T-helper 1 cell treated with Interleukin-12 subunit alpha and Interleukin-12 subunit beta and Interleukin-4 antibody, amounts not matched to agents 30 μg/mL and 1 μg/mL, for 36 hours (primary cell): ENCODE data around the gene STRN4.
"Not testable (repeated sequence)": the region's sequence is repeated elsewhere in the genome, so short reads cannot be mapped to it uniquely, and the experiment has no call there.

ENCODE experiments used
- H3K27ac Mint-ChIP-seq: one replicate; pipeline ENCODE4 v1.8.0; 2021; ENCODE audit warnings: mild to moderate bottlenecking, mixed read lengths
- H3K27me3 Mint-ChIP-seq: one replicate; pipeline ENCODE4 v1.8.0; 2021; ENCODE audit warnings: low read depth, mixed read lengths
- H3K36me3 Mint-ChIP-seq: one replicate; pipeline ENCODE4 v1.8.0; 2021; ENCODE audit warnings: low read depth, mixed read lengths
- H3K4me1 Mint-ChIP-seq: one replicate; pipeline ENCODE4 v1.8.0; 2021; ENCODE audit warnings: low read depth, mixed read lengths
- H3K4me3 Mint-ChIP-seq: one replicate; pipeline ENCODE4 v1.8.0; 2021; ENCODE audit warnings: mild to moderate bottlenecking, moderate library complexity, mixed read lengths
- H3K9me3 Mint-ChIP-seq: one replicate; pipeline ENCODE4 v1.8.0; 2021; ENCODE audit warnings: mixed read lengths

STRN4 gene

DNA sequence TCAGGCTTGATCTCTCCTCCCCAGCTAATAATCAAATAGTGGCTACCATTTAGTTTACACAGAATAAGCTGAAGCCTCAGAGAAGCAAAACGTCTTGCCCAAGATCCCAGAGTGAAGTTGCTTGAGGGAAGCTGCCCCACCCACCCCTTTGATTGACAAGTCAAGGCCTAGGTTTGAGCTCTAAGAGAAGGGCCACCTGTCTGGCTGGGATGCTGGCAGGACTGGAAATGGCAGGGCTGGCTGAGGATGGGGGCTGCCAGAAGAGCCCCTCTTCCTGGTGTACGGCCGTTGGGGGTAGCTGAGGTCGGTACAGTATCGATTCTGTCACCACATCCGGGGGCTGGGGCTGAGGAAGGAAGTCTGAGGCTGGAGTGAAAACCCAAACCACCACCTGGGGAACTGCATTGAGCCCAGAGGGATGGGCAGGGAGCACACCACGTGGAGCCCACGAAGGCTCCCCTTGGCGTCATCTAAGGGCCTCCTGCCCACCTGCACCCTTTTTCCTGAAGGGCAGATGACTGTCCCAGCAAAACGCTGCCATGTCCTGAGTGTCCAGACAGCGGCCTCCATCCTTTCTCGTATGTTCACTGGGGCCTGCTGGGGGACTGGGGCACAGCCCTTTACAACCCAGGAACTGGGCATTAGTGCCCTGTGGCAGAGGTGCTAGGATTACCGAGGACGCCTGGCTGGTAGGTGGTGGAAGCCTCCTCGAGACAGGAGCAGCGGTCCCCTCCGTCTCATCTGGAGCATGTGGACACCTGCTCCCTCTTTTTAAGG lies 27.9 kb downstream of the STRN4 start:
- Mint-ChIP-seq H3K36me3 (peaks cover 37% of the 10 kb centered on the region), H3K4me3 (peak overlapping the region; percentile 96), H3K27ac (peak overlapping the region; percentile 94), H3K9me3 (no peaks in the 10 kb centered on the region), H3K4me1 (peaks cover 36% of the 10 kb centered on the region), H3K27me3 (no peaks in the 10 kb centered on the region)

DNA sequence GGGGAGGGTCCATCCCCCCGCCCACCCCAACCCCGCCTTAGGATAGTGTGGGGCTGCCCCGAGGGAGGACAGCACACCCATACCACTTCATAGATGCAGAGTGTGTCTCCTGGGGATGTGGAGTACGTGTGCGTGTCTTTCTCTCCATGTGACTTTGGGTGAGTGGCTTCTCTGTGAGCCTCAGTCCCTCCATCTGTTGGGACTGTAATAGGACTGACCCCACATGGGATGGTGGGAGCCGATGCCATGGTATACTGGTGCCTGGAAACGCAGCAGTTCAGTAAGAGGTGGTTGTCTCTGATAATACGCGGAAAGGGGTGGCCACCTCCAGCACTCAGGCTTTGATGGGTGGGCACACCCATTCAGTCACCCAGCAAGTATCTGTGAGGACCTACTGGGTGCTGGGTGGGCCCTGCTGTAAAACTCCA lies 28.5 kb downstream of the STRN4 start:
- Mint-ChIP-seq H3K9me3 (no peaks in the 10 kb centered on the region), H3K36me3 (peaks cover 37% of the 10 kb centered on the region), H3K27me3 (no peaks in the 10 kb centered on the region), H3K27ac (peak overlapping the region; percentile 94), H3K4me1 (peaks cover 37% of the 10 kb centered on the region), H3K4me3 (peak overlapping the region; percentile 96)

DNA sequence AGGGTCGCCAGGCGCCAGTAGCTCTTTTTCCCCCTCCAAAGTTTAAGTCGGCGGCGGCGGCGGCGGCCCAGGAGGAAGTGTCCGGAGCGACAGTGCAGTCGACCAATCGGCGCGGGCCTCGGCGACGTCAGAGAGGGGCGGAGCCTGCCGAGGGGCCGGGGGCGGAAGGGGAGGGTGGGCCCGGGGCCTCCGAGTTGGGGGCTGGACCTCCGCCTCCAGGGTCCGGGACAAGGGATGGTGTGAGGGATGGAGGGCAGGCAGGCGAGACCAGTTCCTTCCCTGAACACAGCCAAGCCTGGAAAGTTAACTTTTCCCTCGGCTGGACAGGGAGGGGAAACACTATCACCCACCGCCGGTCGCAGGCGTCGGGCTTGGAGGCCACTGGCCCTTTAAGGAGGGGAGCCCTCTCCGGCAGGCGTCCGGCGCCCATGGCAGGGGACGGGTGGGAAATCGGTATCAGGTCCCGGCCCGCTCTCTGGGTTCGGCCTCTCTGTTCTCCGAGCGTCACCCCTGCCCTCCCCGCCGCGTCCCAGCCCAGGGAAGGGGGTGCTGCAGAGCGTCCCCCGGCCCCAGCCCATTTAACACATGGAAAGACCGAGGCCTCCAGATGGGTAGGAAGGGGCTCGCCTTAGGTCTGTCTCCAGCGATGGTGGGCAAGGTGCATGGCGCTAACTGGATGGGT lies 29.1 kb downstream of the STRN4 start, which contains the start of gene PRKD2:
TSS of gene PRKD2 (minus strand) at position 81 of the 682 bp plus-strand sequence. CDS start 744 bp downstream, outside the sequence.
- no peaks in the 10 kb centered on the region for H3K9me3 Mint-ChIP-seq
- H3K4me1 Mint-ChIP-seq, result peaks cover 42% of the 10 kb centered on the region
- H3K27me3 Mint-ChIP-seq, result no peaks in the 10 kb centered on the region
- H3K27ac Mint-ChIP-seq, result peak within 1 kb of the TSS; percentile 94
- H3K4me3 Mint-ChIP-seq, result peak within 1 kb of the TSS; percentile 96
- H3K36me3 Mint-ChIP-seq, result peaks cover 42% of the 10 kb centered on the region

DNA sequence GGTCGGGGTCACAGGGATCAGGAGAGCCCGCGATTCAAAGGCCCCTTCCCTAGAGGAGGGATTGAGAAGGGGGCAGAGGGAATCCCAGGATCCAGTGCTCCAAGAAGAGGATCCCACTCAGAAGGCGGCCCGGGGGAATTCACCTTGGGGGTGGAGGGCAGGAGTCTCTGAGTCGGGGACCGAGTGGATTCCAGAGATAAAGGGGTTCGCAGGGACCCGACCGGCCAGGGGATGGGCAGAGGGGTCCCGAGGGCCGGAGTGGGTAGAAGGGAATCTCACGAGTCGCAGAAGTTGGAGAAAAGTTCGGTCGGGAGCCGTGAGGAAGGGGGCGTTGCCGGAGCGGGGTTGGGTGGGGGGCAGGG lies 29.6 kb downstream of the STRN4 start:
- H3K36me3 Mint-ChIP-seq, result peaks cover 37% of the 10 kb centered on the region
- peaks cover 37% of the 10 kb centered on the region for H3K4me1 Mint-ChIP-seq
- H3K27me3 Mint-ChIP-seq, result no peaks in the 10 kb centered on the region
- no peaks in the 10 kb centered on the region for H3K9me3 Mint-ChIP-seq
- peak overlapping the region; percentile 94 for H3K27ac Mint-ChIP-seq
- H3K4me3 Mint-ChIP-seq, result peak overlapping the region; percentile 96

DNA sequence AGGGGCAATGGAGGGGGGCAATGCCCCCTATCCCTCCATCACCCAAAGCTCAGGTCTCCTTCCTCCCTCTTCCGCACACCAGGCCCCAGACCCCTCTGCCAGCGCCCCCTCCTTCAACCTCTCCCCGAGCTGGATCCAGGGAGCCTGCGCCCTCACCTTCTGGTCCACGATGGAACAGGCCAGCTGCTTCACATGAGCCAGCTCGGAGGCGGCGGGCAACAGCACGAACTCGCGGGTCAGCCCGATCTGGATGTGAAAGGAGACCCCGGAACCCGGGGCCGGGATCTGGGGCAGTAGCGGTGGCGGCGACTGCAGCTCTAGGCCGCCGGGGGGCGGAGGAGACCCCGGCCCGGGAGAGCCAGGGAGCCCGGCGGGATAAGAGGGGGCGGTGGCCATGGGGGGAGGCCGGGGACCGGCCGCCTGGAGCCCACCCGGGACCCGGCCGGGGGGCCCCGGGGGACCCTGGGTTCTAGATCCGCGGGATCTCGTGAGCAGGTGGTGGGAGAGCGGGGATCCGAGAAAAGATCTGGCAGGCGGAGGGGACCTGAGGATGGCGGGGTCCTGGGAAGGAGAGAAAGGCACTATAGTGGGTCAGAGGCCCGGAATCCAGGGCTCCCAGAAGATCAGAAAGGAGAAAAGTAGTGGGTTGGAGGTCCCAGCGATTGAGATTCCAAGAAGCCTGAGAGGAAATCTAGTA lies 30.1 kb downstream of the STRN4 start:
- Mint-ChIP-seq H3K27ac (peak overlapping the region; percentile 94), H3K27me3 (no peaks in the 10 kb centered on the region), H3K9me3 (no peaks in the 10 kb centered on the region), H3K36me3 (peaks cover 34% of the 10 kb centered on the region), H3K4me3 (peak overlapping the region; percentile 96), H3K4me1 (peaks cover 38% of the 10 kb centered on the region)

DNA sequence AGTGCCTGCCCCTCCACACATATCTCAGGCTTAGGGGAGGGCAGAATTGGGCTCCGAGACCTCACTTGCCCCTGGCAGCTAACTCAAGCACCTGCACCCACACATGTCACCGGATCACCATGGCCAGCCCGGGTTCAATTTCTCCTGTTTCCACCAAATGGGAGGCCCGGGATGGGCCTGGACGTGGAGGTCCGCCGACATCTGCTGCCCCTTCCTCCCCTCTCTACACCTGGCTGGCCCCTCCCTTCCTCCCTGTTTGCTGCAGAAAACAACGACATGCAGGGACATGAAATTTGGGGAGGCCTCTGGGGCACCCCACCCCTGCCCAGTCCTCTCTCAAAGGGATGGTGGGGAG lies 30.7 kb downstream of the STRN4 start:
- Mint-ChIP-seq H3K4me3 (peak overlapping the region; percentile 96), H3K27ac (peak overlapping the region; percentile 86), H3K36me3 (peaks cover 33% of the 10 kb centered on the region), H3K9me3 (no peaks in the 10 kb centered on the region), H3K27me3 (no peaks in the 10 kb centered on the region), H3K4me1 (peaks cover 36% of the 10 kb centered on the region)

DNA sequence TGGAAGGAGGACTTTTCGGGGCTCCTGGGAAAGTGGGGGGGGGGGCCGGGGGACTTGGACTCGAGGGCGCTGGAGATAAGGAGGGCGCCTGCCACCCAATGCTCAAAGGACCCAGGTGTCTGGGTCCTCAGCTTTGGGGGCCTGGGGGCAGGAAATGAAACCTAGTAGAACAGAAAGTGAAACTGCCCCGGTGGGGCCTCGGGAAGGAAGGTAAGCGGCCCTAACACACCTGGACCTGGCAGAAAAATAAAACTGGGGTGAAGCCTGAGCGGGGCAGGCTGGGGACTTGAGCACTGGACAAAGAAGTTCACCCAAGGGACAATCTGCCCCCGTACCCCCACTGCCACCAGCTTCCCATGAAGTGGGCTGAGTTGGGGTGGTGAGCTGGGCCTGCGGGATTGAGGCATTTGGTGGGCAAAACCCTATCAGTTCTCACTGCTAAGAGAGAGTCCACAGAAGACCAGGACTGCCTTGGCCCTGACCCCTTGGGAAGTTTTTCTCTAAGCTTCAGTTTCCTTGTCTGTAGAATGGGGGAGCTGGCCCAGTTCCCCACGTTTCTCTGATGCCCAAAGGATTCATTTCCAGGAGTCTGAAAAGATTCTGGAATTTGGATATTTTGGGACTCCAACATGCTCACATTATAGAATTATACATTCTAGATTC lies 31.7 kb downstream of the STRN4 start:
- H3K4me3 Mint-ChIP-seq, result peak overlapping the region; percentile 96

DNA sequence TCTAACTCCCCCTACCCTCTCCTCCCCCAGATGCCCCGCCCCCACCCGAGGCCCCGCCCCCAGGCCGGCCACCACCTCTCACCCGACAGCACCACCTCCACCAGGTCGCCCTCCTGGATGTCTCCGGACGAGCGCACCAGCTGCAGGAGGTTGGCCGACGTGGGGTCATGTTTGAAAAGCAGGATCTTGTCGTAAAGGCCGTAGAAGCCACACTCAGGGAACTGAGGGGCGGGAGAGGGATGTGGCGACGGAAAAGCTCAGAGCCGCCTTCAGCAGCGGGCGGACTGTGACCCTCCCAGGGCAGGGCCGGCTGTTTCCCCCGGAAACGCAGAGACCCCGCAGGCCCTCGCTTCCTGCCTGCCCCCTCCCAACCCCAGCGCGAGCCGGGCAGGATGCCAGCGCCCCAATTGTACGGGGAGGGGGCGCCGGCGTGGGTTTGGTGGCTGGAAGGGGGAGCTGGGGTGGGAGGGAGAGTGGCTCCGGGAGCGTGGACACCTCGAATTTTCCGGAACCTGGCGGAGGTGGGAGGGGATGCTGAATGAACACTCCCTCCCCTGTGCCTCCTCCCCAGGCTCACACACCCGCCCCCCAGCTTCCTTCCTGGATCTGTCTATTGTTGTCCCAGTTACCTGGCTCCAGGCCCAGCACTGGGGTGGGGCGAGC lies 32.3 kb downstream of the STRN4 start:
- Mint-ChIP-seq H3K27ac (peak overlapping the region; percentile 90), H3K4me1 (peaks cover 30% of the 10 kb centered on the region), H3K36me3 (peaks cover 32% of the 10 kb centered on the region), H3K27me3 (no peaks in the 10 kb centered on the region), H3K9me3 (no peaks in the 10 kb centered on the region), H3K4me3 (peak overlapping the region; percentile 96)

More for the DNA sequence above, 31.7 kb downstream of the STRN4 start:
- Mint-ChIP-seq H3K27me3 (no peaks in the 10 kb centered on the region), H3K4me1 (peaks cover 36% of the 10 kb centered on the region), H3K27ac (peak overlapping the region; percentile 90), H3K9me3 (no peaks in the 10 kb centered on the region), H3K36me3 (peaks cover 34% of the 10 kb centered on the region)

DNA sequence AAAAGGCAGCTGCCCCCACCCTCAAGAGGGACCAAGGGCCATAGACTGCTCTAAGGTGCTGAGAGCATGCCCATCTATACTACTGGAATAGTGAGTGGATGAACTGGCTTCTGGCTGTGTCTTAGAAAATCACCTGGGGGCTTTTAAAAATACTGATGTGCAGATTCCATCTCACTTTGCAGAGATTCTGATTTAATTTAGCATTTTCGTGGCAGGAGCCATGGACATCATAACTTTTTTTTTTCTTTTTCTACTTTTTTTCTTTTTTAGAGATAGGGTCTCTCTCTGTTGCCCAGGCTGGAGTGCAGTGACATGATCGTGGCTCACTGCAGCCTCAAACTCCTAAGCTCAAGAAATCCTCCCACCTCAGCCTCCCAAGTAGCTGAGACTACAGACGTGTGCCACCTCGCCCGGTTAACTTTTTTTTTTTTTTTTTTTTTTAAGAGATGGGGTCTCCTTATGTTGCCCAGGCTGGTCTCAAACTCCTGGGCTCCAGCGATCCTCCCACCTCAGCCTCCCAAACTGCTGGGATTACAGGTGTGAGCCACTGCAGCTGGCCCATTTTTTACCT lies 33.4 kb downstream of the STRN4 start:
- not testable (repeated sequence) for H3K27ac Mint-ChIP-seq, H3K9me3 Mint-ChIP-seq, H3K4me3 Mint-ChIP-seq, H3K27me3 Mint-ChIP-seq
- H3K36me3 Mint-ChIP-seq, result peaks cover 27% of the 10 kb centered on the region
- H3K4me1 Mint-ChIP-seq, result peaks cover 20% of the 10 kb centered on the region

DNA sequence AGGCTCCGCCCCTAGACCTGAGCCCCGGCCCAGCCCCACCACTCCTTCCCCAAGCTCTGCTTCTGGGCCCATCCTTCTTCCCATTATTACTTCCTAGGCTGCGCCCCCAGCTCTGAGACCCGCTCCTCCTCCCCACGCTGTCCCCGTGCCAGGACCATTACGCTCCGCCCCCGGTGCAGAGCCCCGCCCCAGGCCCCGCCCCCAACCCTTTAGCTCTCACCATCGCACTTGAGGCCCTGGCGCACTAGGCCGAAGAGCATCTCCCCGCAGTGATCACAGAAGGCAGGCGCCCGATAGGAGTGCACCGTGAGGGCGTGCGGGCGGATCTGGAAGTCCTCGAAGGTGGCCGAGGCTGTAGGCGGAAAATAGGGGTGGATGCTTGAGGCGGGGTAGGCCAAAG lies 35.6 kb downstream of the STRN4 start:
- H3K4me3 Mint-ChIP-seq, result no peak overlapping the region

DNA sequence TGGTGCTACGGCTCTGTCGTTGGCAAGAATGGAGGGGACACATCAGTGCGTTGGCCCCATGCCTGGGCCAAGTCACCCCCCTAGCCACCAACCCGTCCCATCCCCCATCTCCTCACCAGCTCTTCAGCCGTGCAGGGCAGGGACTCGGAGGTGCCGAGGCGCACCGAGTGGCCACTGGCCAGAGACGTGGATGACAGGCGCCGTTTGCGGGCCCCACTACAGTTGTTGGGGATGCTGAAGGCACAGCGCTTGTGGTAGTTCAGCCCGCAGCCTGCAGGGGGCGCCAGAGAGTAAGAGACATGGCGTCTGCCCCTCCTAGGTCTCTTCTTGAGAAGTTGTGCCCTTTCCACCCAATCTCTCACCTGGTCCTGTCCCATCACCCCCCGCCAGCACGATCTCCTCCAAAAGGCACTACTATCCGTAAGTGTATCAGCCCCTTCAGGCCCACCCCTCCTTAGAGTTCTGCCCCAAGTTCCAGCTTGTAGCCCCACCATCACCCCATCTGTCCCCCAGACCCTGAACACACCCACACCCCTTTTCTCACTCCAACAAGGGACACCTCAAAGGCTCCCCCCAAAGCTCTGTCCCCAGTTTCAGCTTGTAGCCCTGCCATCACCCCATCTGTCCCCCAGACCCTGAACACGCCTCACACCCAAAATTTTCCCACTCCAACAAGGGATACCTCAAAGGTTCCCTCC lies 41.7 kb downstream of the STRN4 start:
- Mint-ChIP-seq H3K36me3 (peaks cover 34% of the 10 kb centered on the region), H3K9me3 (no peaks in the 10 kb centered on the region), H3K27me3 (no peaks in the 10 kb centered on the region), H3K4me3 (no peak overlapping the region), H3K4me1 (peaks cover 16% of the 10 kb centered on the region), H3K27ac (no peak overlapping the region)

More for the DNA sequence above, 35.6 kb downstream of the STRN4 start:
- H3K27ac Mint-ChIP-seq, result no peak overlapping the region
- peaks cover 17% of the 10 kb centered on the region for H3K4me1 Mint-ChIP-seq
- H3K36me3 Mint-ChIP-seq, result peaks cover 32% of the 10 kb centered on the region
- H3K27me3 Mint-ChIP-seq, result no peaks in the 10 kb centered on the region
- no peaks in the 10 kb centered on the region for H3K9me3 Mint-ChIP-seq

DNA sequence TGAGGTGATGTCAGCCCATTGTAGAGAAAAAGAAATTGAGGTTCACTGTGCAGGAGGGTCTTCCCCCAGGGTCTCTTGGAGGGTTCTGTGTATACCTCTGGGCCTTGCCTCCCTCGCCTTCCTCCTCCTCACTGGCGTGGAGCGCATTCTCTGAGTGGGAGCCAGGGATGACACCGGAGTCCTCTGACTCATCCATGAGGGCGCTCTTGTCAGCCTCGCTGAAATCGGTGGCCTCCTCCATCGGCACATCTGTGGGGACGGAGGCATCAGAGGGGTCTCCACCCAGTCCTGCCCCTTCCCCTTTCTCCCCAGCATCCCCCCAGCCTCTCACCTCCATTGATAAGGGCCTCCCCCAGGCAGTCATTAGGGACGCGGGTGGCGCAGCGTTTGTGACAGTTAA lies 45.5 kb downstream of the STRN4 start:
- H3K27ac Mint-ChIP-seq, result no peak overlapping the region
- no peak overlapping the region for H3K4me3 Mint-ChIP-seq
- H3K4me1 Mint-ChIP-seq, result peaks cover 19% of the 10 kb centered on the region
- H3K36me3 Mint-ChIP-seq, result peaks cover 42% of the 10 kb centered on the region
- no peaks in the 10 kb centered on the region for H3K9me3 Mint-ChIP-seq
- H3K27me3 Mint-ChIP-seq, result no peaks in the 10 kb centered on the region
